ENCODE measurements around the gene APOH.

APOH gene

DNA sequence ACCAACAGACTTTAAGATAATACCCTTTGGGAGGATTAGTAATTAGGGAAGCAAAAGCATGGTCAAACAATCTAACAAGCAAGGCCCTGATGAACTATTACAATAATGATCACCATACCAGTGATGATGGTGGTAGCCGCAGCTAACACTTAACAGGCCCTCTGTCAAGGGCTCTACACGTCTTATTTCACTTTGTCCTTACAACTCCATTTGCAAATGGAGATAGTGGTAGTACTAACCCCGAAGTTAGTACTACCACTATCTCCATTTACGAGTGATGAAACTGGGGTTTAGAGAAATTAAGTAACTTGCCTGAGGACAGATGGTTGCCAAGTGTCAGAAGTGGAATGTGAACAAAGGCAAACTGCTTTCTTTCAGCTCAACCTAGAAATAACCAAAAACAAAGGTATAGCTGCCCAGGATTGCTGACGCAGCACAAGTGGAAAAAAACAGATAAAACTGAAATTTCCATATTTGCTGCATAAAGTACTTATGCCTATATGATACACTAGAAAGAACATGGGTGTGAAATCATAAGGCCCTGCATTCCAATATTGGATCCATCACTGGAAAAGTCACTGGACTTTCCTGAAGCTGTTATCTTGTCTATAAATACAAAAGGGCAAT, 61.9 kb downstream of the APOH start:
- no peak overlapping the region for H3K4me3 Mint-ChIP-seq
- DNase-seq, result no peak
- no peak overlapping the region for H3K27ac Mint-ChIP-seq
- no peaks in the 10 kb centered on the region for H3K36me3 Mint-ChIP-seq
- H3K9me3 Mint-ChIP-seq, result no peaks in the 10 kb centered on the region
- no peak for ATAC-seq (replicated peaks)
- no peaks in the 10 kb centered on the region for H3K4me1 Mint-ChIP-seq
- H3K27me3 Mint-ChIP-seq, result no peaks in the 10 kb centered on the region

DNA sequence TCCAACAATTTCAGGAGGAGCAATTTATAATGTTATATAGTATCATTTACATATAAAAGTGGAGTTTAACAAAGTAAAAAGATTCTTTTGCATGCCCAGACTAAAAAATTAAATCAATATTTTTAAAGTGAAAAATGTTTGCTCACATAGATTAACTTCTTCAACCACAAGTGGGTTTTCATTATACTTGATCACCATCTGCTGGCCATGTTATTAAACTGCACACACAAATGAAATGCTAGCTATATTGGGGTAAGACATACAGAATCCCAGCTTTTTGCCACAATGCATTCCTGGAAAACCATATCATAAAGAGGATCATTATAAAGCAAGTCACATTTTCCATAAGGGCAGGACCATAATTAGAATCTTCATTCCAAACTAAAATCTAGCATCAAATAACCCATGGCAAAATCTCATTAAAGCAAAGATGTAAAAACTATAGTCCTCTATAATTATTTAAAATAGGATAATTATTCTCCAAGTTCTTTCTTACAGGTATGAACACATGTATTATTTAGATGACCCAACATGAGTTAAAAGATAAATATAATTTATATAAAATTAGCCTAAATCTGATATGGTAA, 63.6 kb downstream of the APOH start:
- ATAC-seq (replicated peaks), result no peak
- Mint-ChIP-seq H3K9me3 (no peaks in the 10 kb centered on the region), H3K36me3 (no peaks in the 10 kb centered on the region), H3K27ac (no peak overlapping the region), H3K4me1 (no peaks in the 10 kb centered on the region), H3K4me3 (no peak overlapping the region), H3K27me3 (no peaks in the 10 kb centered on the region)
- DNase-seq, result no peak

Measured in stimulated activated naive B cell treated with anti-CD40 and anti-IgM and Interleukin-4, amounts not matched to agents 10 μg/mL and 1 μg/mL and 100 μg/mL, for 72 hours (primary cell).